Measurements from ENCODE around the gene PRKN.

Gene PRKN

DNA sequence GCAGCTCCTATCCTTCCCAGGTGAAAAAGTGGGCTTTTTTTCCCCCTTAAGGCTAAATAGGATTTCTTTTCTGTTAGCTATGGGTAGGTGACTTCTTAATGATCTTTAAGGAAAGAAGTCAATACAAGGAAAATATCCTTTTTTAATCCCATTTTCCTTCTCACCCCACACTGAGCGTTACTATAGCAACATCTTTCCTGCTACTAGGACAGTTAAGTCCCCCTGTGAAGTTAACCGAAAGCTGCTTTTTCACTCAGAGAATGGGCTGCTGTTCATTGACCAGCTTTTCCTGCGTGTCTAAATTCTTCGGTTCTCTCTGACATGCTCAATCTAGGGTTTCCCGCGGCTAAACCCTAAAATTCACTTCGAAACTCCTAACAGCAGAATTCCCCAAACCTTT lies 1280.6 kb downstream of the PRKN start:
- DNase-seq (ENCODE audit: low read depth in 2 of 2) = no peak

DNA sequence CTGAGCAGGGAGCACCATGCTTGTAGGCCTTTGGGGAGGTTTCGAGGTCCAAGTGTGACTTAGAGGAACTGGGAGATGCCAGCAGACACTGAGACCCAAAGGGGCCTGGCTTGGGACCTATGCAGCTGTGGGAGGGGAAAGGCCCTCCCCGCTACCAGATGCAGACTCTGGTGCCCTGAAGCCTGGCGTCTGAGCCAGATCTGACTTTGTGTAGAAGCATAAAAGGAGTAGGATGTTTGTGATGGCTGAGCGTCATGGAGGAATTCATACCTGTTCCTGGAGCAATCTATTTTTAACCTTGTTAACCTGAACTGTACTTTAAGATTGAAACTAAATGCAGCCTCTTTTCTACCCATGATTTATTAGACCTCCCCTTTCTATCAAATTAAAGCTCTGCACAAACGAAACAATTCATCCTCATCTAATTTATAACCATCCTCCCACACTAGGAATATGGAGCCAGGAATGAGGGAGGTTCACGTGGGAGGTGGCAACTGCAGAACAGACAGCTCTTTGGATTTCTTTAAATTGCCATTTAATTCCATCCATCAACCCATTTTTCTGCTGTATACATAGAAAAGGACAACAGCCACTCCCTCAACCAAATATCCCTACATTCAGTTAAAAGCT lies 1281.2 kb downstream of the PRKN start:
- DNase-seq (ENCODE audit: low read depth in 2 of 2) = no peak

DNA sequence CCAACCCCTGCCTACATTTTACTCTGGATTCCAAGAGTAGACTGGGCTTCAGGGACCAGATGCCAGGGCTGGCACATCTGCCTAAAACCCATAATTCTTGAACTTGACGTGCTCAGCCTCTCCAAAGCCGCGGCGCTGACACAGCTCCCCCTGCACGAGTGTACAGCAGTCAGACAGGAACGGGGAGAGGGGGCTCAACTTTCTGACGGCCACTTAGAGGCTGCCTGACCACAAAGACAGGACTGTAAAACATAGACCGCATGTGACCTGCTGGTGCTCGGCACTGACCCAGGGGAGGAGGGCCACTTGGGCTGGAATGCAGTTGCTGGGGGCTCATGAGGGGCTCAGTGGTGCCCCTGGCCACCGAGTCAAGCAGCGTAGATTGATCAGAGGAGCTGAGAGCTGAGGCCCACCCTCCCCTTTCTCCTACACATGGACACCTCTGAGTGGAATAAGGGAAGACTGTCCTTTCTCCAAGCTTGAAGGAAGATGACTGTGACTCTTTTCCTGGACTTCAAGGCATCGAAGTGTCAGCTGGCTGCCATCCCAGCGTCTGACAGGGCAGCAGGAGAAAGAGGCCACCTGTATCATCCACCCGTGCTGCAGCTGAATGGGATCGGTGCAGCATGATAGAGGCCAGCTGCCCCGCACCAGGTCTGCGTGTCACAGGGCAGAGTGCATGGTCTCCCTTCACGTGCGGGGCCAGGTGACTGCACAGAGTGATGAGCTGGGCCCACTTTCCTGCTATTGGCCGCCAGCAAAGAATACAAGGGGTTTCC lies 1282.4 kb downstream of the PRKN start:
- DNase-seq (ENCODE audit: low read depth in 2 of 2) = no peak

DNA sequence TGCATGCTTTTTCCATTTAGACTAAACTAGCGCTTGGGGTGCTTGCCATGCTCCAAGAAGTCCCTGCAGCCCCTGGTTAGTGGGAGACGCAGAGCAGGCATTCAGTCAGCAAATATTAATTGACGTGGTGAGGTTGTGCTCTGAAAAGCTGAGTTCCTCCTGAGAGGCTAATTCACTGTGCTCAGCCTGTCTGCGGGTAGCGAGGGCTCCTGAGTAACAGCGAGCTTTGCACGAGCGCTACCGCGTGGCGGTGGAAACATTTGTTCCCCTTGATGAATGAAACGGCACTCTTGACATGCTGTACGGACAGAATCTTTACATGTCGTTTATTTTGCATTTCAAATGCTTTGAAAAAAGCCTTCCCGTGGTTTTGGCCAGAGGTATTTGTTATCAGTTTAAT lies 1283.1 kb downstream of the PRKN start:
- no peak for DNase-seq (ENCODE audit: low read depth in 2 of 2)

DNA sequence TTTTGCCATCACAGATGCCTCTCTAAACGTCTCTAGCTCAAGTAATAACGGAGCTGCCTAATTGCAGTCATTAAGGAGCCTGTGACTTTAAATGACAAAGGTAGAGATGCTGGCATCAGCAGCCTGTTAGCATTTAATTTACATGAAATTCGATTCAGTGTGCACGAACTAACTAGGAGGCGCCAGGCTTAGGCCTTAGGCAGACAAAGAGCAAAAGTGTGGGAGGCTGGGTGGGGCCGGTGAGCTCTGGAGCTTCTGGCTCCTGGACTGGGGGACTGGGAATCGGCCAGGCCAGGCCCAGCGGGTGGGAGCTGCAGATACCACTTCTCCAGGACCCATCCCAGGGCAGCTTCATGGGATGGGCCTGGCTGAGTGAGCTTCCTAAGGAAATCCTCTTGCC lies 1283.7 kb downstream of the PRKN start:
- no peak for DNase-seq (ENCODE audit: low read depth in 2 of 2)

DNA sequence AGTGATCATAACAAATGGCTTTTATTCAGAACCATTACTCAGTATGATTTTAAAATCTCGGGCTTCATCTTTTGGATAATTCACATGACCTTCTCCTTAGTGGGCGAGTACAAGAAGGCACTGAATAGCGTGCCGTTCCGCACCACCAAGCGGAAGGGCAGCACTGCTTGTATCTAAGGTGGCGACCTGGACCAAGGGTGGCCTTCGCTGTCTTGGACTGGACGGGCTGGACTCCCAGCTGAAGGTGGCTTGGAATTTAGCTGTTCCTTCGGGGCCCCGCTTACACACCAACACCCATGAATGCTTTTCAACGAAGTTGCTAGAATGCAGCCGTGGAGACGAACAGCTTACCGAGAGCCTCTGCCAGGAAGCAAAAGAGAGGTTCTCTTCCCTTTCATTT lies 1285.1 kb downstream of the PRKN start:
- DNase-seq (ENCODE audit: low read depth in 2 of 2) = no peak

GRCh38 chr6:161440299-161440698 lies 1287.3 kb downstream of the PRKN start:
- no peak for DNase-seq (ENCODE audit: low read depth in 2 of 2)

- DNase-seq (ENCODE audit: low read depth in 2 of 2) = no peak
Observed at GRCh38 chr6:161439093-161439492, 1288.5 kb downstream of the PRKN start.

DNA sequence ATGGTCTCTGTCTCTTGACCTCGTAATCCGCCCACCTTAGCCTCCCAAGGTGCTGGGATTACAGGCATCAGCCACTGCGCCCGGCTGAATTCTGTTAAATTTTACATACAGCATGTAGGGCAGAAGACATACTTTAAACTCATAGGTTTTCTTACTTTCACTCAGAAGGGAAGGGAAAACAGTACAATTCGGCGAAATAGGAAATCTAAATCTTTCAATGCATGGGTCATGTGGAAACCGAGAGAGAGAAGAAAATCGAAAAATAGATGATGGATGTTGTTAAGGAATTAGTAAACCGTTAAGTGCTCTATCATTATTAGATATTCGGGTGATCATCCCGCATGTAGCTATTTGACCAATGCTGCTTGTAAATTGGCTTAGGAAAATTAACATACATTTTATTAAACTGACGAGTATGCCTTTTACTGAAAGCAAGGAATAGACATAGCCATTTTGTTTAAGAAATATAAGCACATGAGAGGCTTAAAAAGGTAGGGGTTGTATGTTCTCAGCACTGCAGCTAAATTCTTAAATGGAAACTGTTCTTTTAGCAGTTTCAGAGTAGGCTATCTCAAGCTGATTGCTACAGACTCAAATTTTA lies 1289.0 kb downstream of the PRKN start:
- no peak for DNase-seq (ENCODE audit: low read depth in 2 of 2)

- DNase-seq (ENCODE audit: low read depth in 2 of 2) = no peak
Observed at GRCh38 chr6:161437851-161438250, 1289.7 kb downstream of the PRKN start.

DNA sequence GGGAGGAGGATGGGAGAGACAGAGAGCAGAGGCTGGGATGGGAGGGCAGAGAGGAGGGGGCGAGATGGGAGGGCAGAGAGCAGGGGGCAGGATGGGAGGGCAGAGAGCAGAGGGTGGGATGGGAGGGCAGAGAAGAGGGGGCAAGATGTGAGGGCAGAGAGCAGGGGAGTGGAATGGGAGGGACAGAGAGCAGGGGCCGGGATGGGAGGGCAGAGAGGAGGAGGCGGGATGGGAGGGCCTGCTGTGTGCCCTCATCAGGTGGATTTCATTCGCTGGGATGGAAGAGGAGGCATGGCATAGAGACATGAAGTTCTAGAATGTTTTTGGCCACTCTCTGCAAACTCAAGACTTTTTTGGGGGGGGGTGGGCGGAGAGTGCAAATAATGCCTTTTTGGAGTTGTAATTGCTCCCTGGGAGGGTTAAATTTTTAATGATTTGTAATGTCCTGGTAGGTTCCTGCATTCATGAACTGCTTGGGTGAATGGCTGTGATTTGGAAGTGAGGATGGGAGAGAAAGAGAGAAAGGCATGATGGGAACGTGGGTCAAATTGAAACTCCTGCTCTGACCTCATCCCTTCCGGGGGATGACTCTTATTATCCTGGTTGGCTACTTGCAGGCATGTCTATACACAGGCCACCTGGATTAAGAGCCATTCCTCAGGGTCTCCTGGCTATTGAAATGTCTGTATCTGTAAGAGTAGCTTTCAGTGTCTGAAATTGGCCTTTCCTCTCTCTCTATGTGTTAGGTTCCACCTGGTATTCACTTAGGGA lies 1291.3 kb downstream of the PRKN start:
- DNase-seq (ENCODE audit: low read depth in 2 of 2) = no peak

DNA sequence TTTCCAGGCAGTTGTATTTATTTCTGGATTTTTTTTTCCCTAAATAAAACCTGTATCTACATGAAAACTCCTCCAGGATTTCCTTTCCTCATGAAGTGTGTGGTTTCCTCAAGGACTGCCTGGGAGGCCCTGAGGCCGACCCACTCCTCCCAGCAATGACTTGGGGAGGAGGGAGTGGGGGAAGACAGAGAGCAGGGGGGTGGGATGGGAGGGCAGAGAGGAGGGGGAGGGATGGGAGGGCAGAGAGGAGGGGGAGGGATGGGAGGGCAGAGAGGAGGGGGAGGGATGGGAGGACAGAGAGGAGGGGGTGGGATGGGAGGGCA lies 1291.9 kb downstream of the PRKN start:
- DNase-seq (ENCODE audit: low read depth in 2 of 2) = no peak

GRCh38 chr6:161434921-161435747 lies 1292.4 kb downstream of the PRKN start:
- no peak for DNase-seq (ENCODE audit: low read depth in 2 of 2)

- no peak for DNase-seq (ENCODE audit: low read depth in 2 of 2)
Observed at GRCh38 chr6:161434350-161434749, 1293.2 kb downstream of the PRKN start.

DNA sequence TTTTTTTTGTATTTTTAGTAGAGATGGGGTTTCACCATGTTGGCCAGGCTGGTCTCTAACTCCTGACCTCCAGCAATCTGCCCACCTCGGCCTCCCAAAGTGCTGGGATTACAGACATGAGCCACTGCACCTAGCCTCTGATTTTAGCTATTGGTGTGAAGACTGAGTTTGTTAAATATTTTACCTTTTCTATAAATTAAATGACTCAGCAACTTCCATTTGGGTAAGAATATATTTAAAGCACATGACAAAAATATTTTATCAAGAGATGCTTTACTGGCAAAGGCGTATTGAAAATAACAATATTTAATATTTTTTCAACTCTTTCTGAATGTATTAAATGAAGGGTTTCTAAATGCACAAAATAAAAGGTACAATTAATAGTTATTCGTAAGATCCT lies 1295.0 kb downstream of the PRKN start:
- no peak for DNase-seq (ENCODE audit: low read depth in 2 of 2)

DNA sequence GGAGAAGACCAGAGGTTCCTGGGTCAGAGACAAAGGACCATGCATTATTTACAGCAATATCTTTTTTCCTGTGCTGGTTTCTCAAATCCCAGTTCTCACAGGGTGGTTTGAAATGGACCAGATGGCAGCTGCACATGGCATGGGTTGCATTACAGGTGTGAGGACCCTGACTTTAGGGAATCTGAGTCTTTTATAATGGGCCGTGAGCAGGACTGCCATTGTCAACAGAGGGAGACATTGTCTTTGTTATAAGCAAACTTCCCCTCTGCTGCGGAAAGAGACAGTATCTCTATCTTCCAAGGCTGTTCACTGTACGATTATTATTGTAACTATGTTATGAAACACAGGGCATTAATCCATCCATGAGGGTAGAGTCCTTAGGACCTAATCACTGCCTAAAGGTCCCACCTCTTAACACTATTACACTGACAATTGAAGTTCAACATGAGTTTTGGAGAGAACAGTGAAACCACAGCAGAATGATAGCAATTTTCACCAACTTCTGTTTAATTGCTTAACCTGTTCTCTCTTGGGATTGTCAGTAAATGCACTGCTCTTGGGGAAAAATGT lies 1297.6 kb downstream of the PRKN start:
- no peak for DNase-seq (ENCODE audit: low read depth in 2 of 2)

DNA sequence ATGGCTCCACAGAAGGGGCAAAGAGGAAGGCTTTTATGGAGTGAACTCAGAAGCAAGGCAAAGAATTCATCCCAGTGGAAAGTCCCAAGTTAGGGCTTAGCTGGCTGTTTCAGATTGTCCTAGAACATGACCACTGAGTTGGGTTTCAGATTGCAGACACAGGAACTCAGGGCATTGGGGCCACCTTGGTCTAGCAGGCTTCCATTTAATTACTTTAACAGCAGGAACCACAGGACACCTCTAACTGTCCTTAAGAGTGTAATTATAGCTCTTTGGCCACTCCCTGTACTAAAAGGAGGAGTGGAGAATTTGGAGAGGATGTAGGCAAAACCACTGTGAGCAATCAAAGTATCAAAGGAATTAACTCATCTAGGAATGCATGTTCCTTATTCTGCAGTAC lies 1303.1 kb downstream of the PRKN start:
- no peak for DNase-seq (ENCODE audit: low read depth in 2 of 2)

GRCh38 chr6:161422710-161423680 lies 1304.6 kb downstream of the PRKN start:
- no peak for DNase-seq (ENCODE audit: low read depth in 2 of 2)

DNA sequence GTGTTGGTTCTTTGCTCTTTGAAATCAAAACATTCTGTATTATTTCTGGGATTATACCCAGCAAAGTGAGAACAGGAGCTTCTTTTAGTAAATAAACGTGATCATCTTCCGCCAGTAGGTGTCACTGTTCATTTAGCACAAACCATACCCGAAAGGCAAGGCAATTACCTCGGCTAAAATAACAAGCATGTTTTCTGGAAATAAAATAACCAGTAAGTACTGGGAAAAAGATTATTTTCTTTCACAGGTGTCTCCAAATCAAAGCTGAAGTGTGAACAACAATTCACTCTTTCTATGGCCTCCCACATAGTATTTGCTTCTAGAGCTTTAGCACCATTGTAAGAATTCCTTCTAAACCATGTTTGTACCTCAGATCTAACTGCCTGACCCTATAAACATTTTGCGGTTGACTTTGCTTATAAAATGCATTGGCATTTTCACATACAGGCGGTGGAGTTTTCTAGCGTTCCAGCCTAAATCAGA lies 1309.1 kb downstream of the PRKN start:
- no peak for DNase-seq (ENCODE audit: low read depth in 2 of 2)
